Activated CD8-positive, alpha-beta memory T cell treated with anti-CD3 and anti-CD28 coated beads for 48 hours (primary cell): Measurements from ENCODE around the gene EMILIN2.

Experiments
- DNase-seq, 3 experiments: peaks; one replicate each; pipeline ENCODE4 v3.0.0-alpha.2; 2020; ENCODE audit warnings: low read depth in 2 of 3, low spot score in 2 of 3

EMILIN2 gene

GRCh38 chr18:2897448-2898185 is 50.8 kb downstream of the EMILIN2 start:
- no peak for DNase-seq

DNA sequence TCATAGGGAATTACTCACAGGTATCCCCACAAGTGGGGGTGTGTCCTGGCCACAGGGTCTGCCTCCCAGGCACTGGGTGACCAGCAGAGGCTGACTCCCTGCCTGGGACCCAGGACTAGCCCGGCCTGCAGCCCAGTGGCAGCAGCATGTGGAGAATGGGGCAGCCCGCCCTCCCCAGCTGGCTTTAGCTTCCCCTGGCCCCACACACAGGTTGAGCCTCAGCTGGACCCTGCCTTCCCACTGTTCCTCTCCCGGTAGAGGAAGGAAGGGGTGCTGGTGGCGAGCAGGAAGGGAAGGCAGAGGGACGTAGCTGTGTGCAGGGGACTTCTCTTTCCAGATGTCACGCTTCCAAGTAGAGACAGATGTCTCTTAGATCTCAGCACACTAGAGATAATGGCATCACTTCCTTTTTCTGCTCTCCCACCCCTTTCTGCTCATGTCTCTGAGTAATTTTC is 51.4 kb downstream of the EMILIN2 start:
- no peak for DNase-seq

- DNase-seq: no peak
Observed at GRCh38 chr18:2900684-2901422, 54.0 kb downstream of the EMILIN2 start.

- DNase-seq: no peak
Observed at GRCh38 chr18:2901423-2901985, 54.7 kb downstream of the EMILIN2 start.

GRCh38 chr18:2902327-2902726 is 55.5 kb downstream of the EMILIN2 start:
- no peak for DNase-seq

GRCh38 chr18:2903006-2903405 is 56.2 kb downstream of the EMILIN2 start:
- DNase-seq: no peak

- peak in 2 of 3 experiments; percentile 37 to 38 for DNase-seq
Observed at GRCh38 chr18:2905854-2906703, 59.3 kb downstream of the EMILIN2 start.

DNA sequence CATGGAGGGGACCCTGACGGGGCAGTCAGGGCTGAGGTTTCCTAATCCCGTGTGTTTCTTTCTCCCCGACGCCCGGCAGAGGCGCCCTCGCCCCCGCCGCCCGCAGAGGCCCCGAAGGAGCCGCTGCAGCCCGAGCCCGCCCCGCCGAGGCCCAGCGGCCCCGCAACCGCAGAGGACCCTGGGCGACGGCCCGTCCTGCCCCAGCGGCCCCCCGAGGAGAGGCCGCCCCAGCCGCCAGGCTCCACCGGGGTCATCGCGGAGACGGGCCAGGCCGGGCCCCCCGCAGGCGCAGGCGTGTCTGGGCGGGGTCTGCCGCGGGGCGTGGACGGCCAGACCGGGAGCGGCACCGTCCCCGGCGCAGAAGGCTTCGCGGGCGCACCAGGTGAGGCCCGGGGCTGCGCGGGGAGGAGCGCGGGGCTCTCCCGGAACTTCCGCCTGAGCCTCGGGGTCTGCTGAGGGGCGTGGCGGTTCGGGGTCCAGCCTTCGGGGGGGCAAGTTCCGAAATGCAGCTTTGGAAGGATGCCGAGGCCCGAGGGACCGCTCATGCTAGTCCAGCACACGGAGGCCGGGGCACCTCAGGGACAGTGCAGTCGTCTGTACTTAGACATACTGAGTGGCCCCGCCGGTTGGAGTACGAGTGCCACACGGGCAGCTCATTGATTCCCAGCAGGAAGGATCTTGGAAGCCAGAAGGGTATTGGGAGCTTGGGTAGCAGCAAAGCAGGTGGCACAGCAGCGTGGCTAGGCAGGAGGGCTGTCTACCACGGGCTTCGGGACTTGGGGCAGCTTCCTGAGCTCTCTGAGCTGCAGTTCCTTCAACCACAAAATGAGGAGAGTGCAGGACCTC is 60.1 kb downstream of the EMILIN2 start:
- peak in 2 of 3 experiments; percentile 34 to 39 for DNase-seq

DNA sequence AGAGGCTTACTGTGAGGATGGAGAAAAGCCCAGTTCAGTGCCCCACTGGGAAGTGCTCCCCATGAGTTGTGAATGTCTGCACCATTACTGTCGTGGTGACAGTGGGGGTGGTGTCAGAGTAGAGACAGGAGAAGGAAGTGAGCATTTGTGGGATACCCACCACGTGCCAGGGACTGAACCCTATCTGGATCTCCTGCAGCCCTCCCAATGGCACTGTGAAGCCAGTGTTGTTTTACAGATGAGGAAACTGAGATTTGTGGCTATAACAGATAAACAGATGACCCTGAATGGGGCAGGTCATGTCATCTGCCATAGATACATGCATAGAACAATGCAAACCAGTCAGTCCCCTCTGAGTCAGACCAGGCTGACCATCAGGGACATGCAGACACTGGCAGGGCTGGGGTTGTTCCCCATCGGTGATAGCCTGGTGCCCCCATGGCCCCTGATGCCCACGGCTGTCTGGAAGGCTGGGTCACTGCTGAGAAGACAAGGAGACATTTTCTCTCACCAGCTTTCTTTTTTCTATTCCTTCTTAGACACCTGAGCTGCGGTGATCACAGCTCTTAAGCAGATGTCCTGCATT is 60.8 kb downstream of the EMILIN2 start:
- no peak for DNase-seq

- no peak for DNase-seq
Observed at GRCh38 chr18:2908166-2908945, 61.5 kb downstream of the EMILIN2 start.

GRCh38 chr18:2908946-2909335 is 62.1 kb downstream of the EMILIN2 start:
- DNase-seq: no peak

DNA sequence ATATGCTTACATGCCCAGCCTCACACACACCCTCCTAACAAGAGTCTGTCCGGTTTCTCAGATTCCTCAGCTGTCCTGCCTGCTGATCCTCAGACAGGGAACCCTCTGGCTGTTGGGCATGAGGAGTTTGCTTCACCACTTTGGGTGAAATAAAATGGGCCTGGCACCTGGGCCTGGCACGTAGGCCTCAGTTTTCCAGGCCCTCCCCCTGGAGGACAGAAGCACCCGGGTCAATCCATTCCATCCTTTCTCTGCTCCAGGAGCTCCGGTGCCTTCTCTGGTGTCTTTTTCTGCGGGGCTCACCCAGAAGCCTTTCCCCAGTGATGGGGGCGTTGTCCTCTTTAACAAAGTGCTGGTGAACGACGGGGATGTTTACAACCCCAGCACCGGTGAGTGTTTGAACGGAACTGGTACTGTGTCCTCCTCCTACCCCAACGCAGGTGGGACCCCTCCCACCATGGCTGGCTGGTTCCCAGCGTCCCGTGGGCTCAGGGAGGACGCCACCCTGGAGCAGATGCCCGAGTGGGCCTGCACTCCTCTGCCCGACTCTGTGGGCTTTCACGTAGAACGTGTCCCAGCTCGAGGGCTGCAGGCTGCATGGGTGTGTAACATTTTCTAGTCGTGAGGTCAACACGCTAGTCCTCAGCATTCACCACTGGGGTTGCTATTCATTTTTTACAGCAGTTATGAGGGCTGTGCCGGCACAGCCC is 62.8 kb downstream of the EMILIN2 start:
- DNase-seq: no peak

DNA sequence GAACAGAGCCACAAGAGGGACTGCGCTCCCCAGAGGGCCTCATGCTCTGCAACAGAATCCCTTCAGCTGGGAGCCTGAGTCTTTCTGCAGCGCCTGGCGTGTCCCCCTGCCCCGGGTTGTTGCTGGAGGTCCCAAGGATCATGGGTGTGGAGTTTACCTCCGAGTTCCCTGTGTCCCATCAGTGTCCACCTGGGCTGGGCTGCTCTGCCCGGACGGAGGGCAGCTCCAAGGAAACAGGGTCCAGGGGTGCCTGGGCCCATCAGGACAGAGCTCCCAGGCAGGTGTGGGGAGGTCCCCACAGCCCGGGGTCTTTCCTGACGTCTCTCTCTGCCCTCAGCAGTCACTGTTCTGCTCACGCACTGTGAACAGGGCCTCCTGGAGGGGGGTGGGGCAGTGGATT is 63.5 kb downstream of the EMILIN2 start:
- DNase-seq: no peak

GRCh38 chr18:2910751-2911425 is 64.1 kb downstream of the EMILIN2 start:
- no peak for DNase-seq

DNA sequence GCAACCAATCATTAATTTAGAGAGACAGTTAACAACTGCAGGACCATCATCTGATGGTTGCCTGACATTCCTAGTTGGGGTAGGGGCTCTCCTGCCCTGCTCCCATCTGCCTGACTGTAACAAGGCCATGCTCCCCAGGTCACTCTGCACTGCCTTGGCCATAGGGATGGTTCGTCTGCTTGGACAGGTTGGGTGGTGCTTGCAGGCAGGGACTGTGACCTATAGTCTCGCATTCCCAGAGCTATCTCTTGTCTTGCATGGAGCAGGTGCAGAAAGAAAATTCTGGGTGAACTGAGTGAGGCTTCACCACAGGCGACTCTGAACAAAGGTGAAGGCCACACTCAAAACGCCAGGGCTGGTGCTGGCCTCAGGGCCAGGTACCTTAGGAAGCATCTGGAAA is 64.7 kb downstream of the EMILIN2 start:
- no peak for DNase-seq

DNA sequence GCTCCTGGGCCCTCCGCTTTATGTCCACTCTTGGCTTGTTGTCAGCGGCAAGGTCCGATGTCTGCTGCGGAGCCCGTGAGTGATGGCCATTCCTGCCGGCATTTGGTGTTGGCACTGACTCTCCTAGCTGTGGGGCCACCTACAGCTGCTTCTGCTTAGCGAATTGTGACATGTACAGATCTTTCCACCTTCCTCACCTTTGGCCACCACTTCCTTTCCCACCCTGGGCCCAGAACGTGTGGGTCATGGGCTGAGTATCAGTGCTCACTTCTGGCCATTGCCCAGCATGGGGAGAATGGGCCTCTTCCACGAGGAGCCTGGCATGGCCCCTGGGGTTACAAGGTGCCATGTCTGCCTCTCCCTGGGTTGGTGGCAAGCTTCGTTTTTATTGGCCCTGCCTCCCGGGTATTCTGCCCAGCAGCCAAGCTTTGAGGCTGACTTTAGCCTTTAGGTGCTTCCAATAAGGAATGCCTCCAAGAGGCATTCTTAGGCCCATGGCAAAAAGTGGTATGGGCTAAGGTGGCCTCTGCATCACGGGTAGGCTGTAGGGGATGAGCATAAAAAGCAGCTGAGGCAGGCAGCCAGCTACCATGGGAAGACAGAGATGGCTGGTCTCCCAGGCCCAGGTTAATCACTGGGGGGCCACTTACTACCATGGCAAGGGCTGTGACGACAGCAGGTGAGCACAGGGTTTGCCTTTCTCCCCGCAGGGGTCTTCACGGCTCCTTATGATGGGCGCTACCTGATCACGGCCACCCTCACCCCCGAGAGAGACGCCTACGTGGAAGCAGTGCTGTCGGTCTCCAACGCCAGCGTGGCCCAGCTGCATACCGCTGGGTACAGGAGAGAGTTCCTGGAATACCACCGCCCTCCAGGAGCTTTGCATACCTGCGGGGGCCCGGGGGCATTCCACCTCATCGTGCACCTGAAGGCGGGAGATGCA is 65.8 kb downstream of the EMILIN2 start:
- DNase-seq: no peak
